GM12864 (cell line): ENCODE measurements around the gene TELO2.

Experiments used
- DNase-seq: peaks from one replicate; pipeline ENCODE4 v3.0.0-alpha.2; 2011; ENCODE audit warnings: low read depth
- H3K4me3 ChIP-seq: 2 replicates; pipeline ENCODE4 v1.5.1; 2011; ENCODE audit warnings: mild to moderate bottlenecking, low read depth, low read length, control low read depth
- TF ChIP-seq, protein P1 (sequence below): IDR thresholded peaks from 2 replicates; pipeline ENCODE4 v1.5.1; 2011; ENCODE audit warnings: low read depth, mild to moderate bottlenecking, moderate library complexity, low read length, control low read depth, inconsistent platforms; ENCODE audit errors: missing control alignments

TELO2 gene

GRCh38 chr16:1451702-1452392, 41.3 kb upstream of the TELO2 start:
- no peak overlapping the region for H3K4me3 ChIP-seq
- no peak for DNase-seq
- TF ChIP-seq, protein P1, sequence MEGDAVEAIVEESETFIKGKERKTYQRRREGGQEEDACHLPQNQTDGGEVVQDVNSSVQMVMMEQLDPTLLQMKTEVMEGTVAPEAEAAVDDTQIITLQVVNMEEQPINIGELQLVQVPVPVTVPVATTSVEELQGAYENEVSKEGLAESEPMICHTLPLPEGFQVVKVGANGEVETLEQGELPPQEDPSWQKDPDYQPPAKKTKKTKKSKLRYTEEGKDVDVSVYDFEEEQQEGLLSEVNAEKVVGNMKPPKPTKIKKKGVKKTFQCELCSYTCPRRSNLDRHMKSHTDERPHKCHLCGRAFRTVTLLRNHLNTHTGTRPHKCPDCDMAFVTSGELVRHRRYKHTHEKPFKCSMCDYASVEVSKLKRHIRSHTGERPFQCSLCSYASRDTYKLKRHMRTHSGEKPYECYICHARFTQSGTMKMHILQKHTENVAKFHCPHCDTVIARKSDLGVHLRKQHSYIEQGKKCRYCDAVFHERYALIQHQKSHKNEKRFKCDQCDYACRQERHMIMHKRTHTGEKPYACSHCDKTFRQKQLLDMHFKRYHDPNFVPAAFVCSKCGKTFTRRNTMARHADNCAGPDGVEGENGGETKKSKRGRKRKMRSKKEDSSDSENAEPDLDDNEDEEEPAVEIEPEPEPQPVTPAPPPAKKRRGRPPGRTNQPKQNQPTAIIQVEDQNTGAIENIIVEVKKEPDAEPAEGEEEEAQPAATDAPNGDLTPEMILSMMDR, result no peak

- TF ChIP-seq, protein P1, result no peak
- no peak overlapping the region for H3K4me3 ChIP-seq
- no peak for DNase-seq
Measured at GRCh38 chr16:1452530-1452929, 40.6 kb upstream of the TELO2 start.

DNA sequence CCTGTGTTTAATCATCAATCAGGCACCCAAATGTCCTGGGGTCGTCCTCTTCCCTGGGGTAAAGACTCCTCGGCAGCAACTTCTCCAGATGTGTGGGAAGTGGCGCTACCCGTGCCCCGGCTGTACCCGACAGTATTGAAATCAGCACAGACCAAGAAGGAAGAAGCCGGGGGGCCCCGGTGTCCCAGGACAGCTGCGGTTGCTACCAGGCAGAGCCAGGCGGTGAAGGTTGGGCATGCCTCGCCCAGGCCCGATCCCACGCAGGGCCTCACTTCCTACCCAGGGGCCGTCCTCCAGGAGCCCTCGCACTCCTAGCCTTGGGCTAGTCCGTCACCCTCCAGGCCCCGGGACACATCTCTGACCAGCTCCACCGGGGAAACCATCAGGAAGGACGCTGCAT, 39.8 kb upstream of the TELO2 start:
- TF ChIP-seq, protein P1, result no peak
- no peak for DNase-seq
- no peak overlapping the region for H3K4me3 ChIP-seq

- DNase-seq, result no peak
- H3K4me3 ChIP-seq, result no peak overlapping the region
- TF ChIP-seq, protein P1, result no peak
Measured at GRCh38 chr16:1454561-1454960, 38.6 kb upstream of the TELO2 start.

GRCh38 chr16:1455190-1456171, 37.7 kb upstream of the TELO2 start:
- TF ChIP-seq, protein P1, result no peak
- no peak for DNase-seq
- H3K4me3 ChIP-seq, result no peak overlapping the region

GRCh38 chr16:1456951-1457350, 36.2 kb upstream of the TELO2 start:
- H3K4me3 ChIP-seq, result no peak overlapping the region
- TF ChIP-seq, protein P1, result no peak
- DNase-seq, result no peak
